ENCODE measurements around the gene TSGA10. TPM values are rescaled to one million over a fixed set of nuclear protein-coding genes. Genes with fewer than 3 reads are reported as not detected.

Gene TSGA10
- total RNA-seq, 2 experiments from 2014 or later, result 3.8 to 10.8 TPM

GRCh38 chr2:99111236-99111635, 43.5 kb downstream of the TSGA10 start:
- Histone ChIP-seq H3K4me3 (ENCODE audit: low read depth, low read length, poor library complexity, severe bottlenecking) (no peak overlapping the region), H3K27ac (ENCODE audit: low read depth, low read length, poor library complexity, severe bottlenecking) (no peak overlapping the region), H3K36me3 (ENCODE audit: insufficient read depth, low read length) (no peaks in the 10 kb centered on the region), H3K4me2 (ENCODE audit: low read length) (no peak overlapping the region), H3K4me1 (ENCODE audit: insufficient read depth, low read length, poor library complexity, severe bottlenecking) (no peaks in the 10 kb centered on the region), H3K79me2 (ENCODE audit: insufficient read depth, low read depth, low read length) (no peaks in the 10 kb centered on the region), H4K20me1 (ENCODE audit: insufficient read depth, low read length) (no peaks in the 10 kb centered on the region), H3K9me2 (ENCODE audit: insufficient read depth, low read length) (no peaks in the 10 kb centered on the region), H2AFZ (ENCODE audit: low read length) (no peak overlapping the region), H3K9me3 (ENCODE audit: low read length) (no peaks in the 10 kb centered on the region)
- CTCF ChIA-PET (ENCODE audit: unreplicated experiment), result no interaction called here
- intact Hi-C loops (cut with micrococcal nuclease; ENCODE audit: unreplicated experiment), result no loop called here
- no TSS peak for BruUV-seq (replicated peaks)
- POLR2A ChIA-PET, result no interaction called here
- DNase-seq (ENCODE audit: low spot score), result no peak
- no peak for TF ChIP-seq EZH2phosphoT487 (IDR thresholded peaks at IDR 0.05; ENCODE audit: borderline replicate concordance, low read depth, low read length)
- TF ChIP-seq CTCF (conservative IDR thresholded peaks at IDR 0.05; ENCODE audit: low read length), result no peak

- no peak for DNase-seq (ENCODE audit: low spot score)
- H2AFZ ChIP-seq (ENCODE audit: low read length), result no peak overlapping the region
- TF ChIP-seq CTCF (conservative IDR thresholded peaks at IDR 0.05; ENCODE audit: low read length), result no peak
- no peak for TF ChIP-seq EZH2phosphoT487 (IDR thresholded peaks at IDR 0.05; ENCODE audit: borderline replicate concordance, low read depth, low read length)
- no peak overlapping the region for H3K4me2 ChIP-seq (ENCODE audit: low read length)
- no peaks in the 10 kb centered on the region for H4K20me1 ChIP-seq (ENCODE audit: insufficient read depth, low read length)
- no peaks in the 10 kb centered on the region for H3K9me2 ChIP-seq (ENCODE audit: insufficient read depth, low read length)
- H3K4me1 ChIP-seq (ENCODE audit: insufficient read depth, low read length, poor library complexity, severe bottlenecking), result no peaks in the 10 kb centered on the region
- CTCF ChIA-PET (ENCODE audit: unreplicated experiment), result no interaction called here
- no peaks in the 10 kb centered on the region for H3K9me3 ChIP-seq (ENCODE audit: low read length)
- POLR2A ChIA-PET, result no interaction called here
- BruUV-seq (replicated peaks), result no TSS peak
- H3K36me3 ChIP-seq (ENCODE audit: insufficient read depth, low read length), result no peaks in the 10 kb centered on the region
- no peaks in the 10 kb centered on the region for H3K79me2 ChIP-seq (ENCODE audit: insufficient read depth, low read depth, low read length)
- intact Hi-C loops (cut with micrococcal nuclease; ENCODE audit: unreplicated experiment), result no loop called here
- no peak overlapping the region for H3K27ac ChIP-seq (ENCODE audit: low read depth, low read length, poor library complexity, severe bottlenecking)
- no peak overlapping the region for H3K4me3 ChIP-seq (ENCODE audit: low read depth, low read length, poor library complexity, severe bottlenecking)
These were observed 47.8 kb downstream of the TSGA10 start for GRCh38 chr2:99106913-99107312.

GRCh38 chr2:99104006-99104405, 50.7 kb downstream of the TSGA10 start:
- DNase-seq (ENCODE audit: low spot score), result no peak
- TF ChIP-seq EZH2phosphoT487 (IDR thresholded peaks at IDR 0.05; ENCODE audit: borderline replicate concordance, low read depth, low read length) (no peak), CTCF (conservative IDR thresholded peaks at IDR 0.05; ENCODE audit: low read length) (no peak)
- H3K9me2 ChIP-seq (ENCODE audit: insufficient read depth, low read length), result no peaks in the 10 kb centered on the region
- no peaks in the 10 kb centered on the region for H3K36me3 ChIP-seq (ENCODE audit: insufficient read depth, low read length)
- intact Hi-C loops (cut with micrococcal nuclease; ENCODE audit: unreplicated experiment), result no loop called here
- ChIA-PET POLR2A (interaction anchor here (0.6 to 0.7 kb wide), 3 partner anchors 23 to 195 kb away, joined by 3 read pairs; no protein-coding TSS in a partner anchor), CTCF (ENCODE audit: unreplicated experiment) (no interaction called here)
- no peaks in the 10 kb centered on the region for H4K20me1 ChIP-seq (ENCODE audit: insufficient read depth, low read length)
- no peak overlapping the region for H2AFZ ChIP-seq (ENCODE audit: low read length)
- BruUV-seq (replicated peaks), result no TSS peak
- no peaks in the 10 kb centered on the region for H3K4me1 ChIP-seq (ENCODE audit: insufficient read depth, low read length, poor library complexity, severe bottlenecking)
- no peaks in the 10 kb centered on the region for H3K79me2 ChIP-seq (ENCODE audit: insufficient read depth, low read depth, low read length)
- no peak overlapping the region for H3K4me3 ChIP-seq (ENCODE audit: low read depth, low read length, poor library complexity, severe bottlenecking)
- no peak overlapping the region for H3K4me2 ChIP-seq (ENCODE audit: low read length)
- no peak overlapping the region for H3K27ac ChIP-seq (ENCODE audit: low read depth, low read length, poor library complexity, severe bottlenecking)
- H3K9me3 ChIP-seq (ENCODE audit: low read length), result no peaks in the 10 kb centered on the region

Measured in OCI-LY7 (cell line).